GM21717 (cell line): ENCODE measurements around the gene TSKU.

Experiments used
- ATAC-seq: cut with Tn5 transposase; IDR thresholded peaks from one replicate; pipeline ENCODE4 v1.9.1; 2021; ENCODE audit warnings: mild to moderate bottlenecking, moderate library complexity; ENCODE audit not compliant: unreplicated experiment

Gene TSKU

DNA sequence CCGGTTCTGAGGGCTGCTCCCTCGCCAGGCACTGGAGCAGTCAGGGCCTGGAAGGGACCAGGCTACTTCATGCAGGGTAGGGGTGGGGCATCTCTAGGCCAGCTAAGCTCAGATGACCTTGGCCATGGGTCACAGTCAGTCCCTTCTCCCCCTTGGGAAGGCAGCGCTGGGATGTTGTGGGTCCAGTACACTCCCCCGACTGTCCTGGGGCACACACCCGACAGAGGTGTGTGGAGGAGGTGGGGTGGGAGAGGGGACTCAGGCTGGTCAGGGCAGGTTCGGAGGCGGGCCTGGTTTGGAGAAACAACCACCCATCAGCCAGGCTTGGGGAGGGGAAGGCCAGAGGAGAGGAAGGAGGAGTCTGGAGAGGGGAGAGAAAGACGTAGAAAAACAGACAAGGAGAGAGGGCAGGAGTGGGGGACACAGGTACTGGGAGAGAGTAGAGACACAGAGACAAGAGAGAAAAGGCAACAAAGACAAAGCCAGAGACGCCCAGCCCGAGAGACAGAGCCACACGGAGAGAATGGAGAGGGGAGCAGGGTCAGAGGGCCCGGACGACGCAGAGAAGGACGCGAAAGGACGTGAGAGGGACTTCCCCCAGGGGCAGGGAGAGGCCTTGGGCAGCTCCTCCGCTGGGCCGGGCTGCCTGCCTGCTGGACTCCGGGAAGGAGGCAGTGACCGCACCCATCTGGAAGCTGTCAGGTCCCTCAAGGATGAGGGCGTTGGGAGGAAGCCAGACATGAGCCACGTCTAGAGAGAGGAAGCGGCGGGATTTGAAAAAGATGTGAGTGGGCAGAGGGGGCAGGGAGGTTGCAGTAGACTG is 30.6 kb upstream of the TSKU start:
- no peak for ATAC-seq

- no peak for ATAC-seq
Measured at GRCh38 chr11:76753449-76753848, 29.7 kb upstream of the TSKU start.

GRCh38 chr11:76753950-76754349 is 29.2 kb upstream of the TSKU start:
- no peak for ATAC-seq

GRCh38 chr11:76756341-76756741 is 26.8 kb upstream of the TSKU start:
- no peak for ATAC-seq

DNA sequence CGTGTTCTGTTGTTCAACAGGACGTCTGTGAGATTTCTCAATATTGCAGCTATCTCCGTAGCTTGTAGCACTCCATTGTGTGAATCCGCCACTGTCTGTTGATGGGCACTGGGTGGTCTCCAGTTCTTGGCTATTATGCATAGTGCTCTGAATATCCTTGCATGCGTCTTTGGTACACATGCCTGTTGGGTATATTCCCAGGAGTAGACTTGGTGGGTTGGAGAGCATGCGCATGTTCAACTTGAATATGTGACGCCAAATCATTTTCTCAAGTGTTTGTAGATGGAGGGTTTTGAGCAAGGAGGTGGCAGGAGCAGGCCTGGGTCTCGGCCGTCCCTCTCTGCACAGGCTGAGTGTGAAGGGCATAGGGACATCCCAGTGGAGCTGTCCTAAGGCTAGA is 24.8 kb upstream of the TSKU start:
- ATAC-seq: no peak

- ATAC-seq: no peak
Measured at GRCh38 chr11:76759092-76759491, 24.1 kb upstream of the TSKU start.

DNA sequence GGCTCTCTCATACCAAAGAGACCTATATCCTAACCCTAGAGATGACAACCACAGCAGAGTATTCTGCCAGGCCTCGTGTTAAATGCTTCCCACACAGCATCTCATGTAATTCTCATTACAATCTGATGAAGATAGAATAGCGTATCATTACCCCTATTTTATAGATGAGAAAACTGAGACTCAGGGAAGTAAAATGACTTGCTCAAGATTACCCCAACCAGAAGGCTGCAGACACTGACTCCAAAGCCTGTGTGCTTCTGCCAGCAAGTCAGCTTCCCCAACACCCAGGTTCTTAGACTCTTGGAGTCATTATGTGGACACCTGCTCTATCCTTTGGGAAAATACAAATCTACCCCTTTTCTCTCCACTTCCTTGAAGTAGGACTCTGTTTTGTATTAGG is 23.6 kb upstream of the TSKU start:
- ATAC-seq: no peak

GRCh38 chr11:76760236-76760635 is 22.9 kb upstream of the TSKU start:
- ATAC-seq: no peak

- no peak for ATAC-seq
Measured at GRCh38 chr11:76761718-76762355, 21.3 kb upstream of the TSKU start.

DNA sequence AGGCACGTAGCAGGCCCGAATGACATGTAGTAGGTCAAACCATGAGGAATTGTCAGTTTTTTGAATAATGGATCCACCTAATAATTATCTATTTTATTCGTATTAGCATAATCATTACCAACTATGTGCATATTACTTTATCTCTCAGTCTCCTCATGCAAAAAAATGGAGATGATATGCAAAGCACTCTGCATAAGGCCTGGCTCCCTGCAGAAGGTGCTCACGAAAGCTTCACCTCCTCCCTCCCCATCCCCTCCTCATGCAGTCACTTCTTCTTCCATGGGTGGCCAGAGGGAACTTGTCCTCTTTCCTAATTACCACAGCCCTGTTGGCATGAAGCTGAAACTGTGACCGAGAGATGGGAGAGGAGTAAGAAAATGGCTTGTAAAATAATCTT is 20.8 kb upstream of the TSKU start:
- no peak for ATAC-seq

- ATAC-seq: no peak
Measured at GRCh38 chr11:76762867-76763572, 20.1 kb upstream of the TSKU start.

DNA sequence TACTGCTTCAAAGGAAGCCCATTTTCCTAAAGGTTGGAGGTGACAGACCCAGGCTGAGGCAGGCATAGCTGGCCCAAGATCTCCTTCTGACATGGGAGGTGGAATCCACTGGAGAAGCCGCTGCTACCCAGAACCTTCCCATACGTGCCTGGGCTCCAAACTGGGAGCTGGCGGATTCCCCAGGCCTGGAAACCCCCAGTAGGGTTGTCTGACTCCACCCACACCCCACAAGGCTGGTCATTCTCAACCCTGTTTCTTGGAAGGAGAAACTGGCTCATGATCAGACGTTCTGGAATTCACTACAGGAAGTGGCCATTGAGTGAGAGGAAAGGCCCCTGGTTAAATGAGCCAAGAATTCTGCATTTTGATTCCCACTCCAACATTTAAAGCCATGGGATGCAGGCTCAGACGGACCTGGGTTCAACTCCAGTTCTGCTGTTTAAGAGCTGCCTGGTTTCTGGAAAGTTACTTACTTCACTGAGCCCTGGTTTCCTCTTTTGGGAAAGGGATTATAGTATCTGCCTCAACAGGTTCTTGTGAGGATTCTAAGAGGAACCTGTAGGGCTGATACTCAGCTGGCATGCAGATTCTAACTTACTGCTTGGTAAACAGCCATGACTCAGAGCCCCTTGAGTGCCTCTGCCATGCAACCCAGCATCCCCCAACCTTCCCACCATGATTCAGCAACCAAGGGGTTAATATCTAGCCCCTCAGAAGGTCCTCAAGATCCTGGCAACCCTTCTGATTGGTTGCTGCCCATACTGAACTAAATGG is 19.4 kb upstream of the TSKU start:
- no peak for ATAC-seq

GRCh38 chr11:76764941-76765665 is 18.1 kb upstream of the TSKU start:
- no peak for ATAC-seq

DNA sequence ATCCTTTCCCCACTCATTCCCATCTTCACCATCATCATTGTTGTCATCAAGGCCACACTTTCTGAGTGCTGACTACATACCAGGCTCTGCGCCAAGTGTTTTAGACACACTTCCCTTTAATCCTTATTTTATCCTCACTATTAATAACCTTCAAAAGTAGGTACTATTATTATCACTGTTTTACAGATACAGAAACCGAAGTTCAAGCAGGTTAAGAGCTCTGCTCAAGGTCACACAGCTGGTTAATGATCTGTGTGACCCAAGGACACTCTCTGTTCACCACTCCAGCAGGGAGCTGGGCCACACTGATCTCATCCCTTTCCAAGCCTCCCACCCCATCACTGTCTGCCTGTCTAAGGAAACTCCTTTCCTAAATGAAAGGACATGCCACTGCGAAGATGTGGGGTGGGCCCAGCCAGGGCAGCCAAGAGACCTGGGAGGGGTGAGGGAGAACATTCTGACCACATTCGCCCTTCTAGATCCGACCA is 17.2 kb upstream of the TSKU start:
- no peak for ATAC-seq

DNA sequence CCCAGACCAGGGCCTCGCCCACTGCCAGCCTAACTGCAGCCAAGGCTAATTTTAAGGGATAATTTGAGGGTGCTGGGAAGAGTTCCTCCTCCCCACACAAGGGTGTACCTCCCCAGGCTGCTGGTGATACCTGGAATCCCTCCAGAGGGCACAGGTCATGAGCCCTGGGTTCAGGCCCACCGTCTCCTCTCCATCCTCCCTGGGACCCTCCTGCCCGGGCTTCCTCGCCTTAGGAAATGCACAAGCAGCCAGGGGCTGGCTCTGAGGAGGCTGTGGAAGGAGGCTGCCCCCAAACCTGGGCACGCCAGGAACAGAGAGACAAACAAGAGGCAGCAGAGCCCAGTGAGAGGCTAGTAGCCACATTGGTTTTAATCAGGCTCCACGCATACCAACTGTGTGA is 16.6 kb upstream of the TSKU start:
- ATAC-seq: no peak

GRCh38 chr11:76767659-76768058 is 15.5 kb upstream of the TSKU start:
- ATAC-seq: no peak

DNA sequence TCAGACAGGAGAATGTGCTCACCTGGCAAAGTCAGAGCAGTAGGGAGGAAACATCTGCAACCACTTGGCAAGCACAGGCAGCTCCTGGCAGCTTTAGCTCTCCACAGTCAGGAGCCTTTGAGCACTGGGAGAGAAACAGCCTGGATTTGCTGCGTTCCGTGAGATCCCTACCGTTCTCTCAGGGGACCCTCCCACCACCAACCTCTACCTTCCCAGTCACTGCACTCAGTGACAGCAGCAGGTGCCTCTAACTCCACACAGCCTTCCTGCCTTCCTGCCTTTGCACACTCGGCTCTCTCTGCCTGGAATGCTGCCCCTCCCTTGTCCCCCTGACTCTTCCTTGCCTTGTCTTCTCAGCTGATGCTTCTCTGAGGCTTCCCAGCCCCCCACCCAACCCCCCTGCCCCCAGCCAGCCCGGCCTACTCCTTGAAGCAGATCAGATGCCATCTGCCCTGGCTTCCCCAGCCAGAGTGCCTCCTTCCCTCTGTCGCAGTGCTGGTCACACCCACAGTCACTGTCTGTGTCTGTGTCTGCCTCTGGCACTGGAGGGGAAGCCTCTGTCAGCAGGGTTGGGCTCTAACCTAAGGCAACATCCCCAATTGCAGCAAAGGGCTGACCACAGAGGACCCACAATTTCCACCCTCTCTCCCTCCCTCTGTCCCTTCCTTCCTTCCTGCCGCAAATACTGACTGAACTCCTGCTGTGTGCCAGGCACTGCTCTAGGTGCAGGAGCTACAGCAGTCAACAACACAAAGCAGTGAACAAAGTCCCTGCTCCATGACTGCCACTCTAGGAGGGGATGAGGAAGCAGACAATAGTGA is 14.9 kb upstream of the TSKU start:
- no peak for ATAC-seq

- no peak for ATAC-seq
Measured at GRCh38 chr11:76768909-76769560, 14.1 kb upstream of the TSKU start.
